Muscle of leg (tissue), 16 donors: ENCODE measurements around the gene TMEM38B. TPM values are rescaled to one million over a fixed set of nuclear protein-coding genes. Genes with fewer than 3 reads are reported as not detected.
A peak's percentile ranks its signal among the peaks of the same experiment; 100 is the strongest.

ENCODE experiments used
- DNase-seq: peaks from one replicate; pipeline ENCODE4 v3.0.0; 2013
- H3K27ac ChIP-seq: one replicate; pipeline ENCODE4 v1.5.1; 2013; ENCODE audit warnings: mild to moderate bottlenecking, low read length, control low read depth
- H3K27me3 ChIP-seq: one replicate; pipeline ENCODE4 v1.6.1; 2013; ENCODE audit warnings: low read length; ENCODE audit not compliant: control insufficient read depth, insufficient read depth
- H3K36me3 ChIP-seq: one replicate; pipeline ENCODE4 v1.6.1; 2013; ENCODE audit warnings: low read length; ENCODE audit not compliant: control insufficient read depth, insufficient read depth
- H3K4me1 ChIP-seq: one replicate; pipeline ENCODE4 v1.6.1; 2013; ENCODE audit warnings: low read length; ENCODE audit not compliant: control insufficient read depth, insufficient read depth
- H3K4me3 ChIP-seq: one replicate; pipeline ENCODE4 v1.5.1; 2013; ENCODE audit warnings: low read length, control low read depth
- H3K9me3 ChIP-seq: replicated peaks from 2 replicates; pipeline ENCODE4 v1.6.1; 2013; ENCODE audit warnings: low read depth, low read length; ENCODE audit not compliant: control insufficient read depth
- WGBS: methylation state at CpG from one replicate; pipeline ENCODE4 v1.1.5; 2013; ENCODE audit warnings: missing lambda C conversion rate; ENCODE audit not compliant: insufficient coverage; 5-methylcytosine and 5-hydroxymethylcytosine counted together
- long read RNA-seq, 11 donors: transcript quantifications; one replicate each; lab custom pipeline, GENCODE V29; 2026
- polyA plus RNA-seq, 8 donors: library from polyadenylated mRNA; unstranded; fragments of 120-200 nt; gene quantifications; one replicate each; pipeline versions ENCODE4 v1.2.1 to v1.2.3, GENCODE V29; 2013; ENCODE audit warnings: inconsistent platforms in 1 of 8, low replicate concordance in 1 of 8; ENCODE audit not compliant: insufficient read length in 8 of 8, insufficient read depth in 1 of 8
- total RNA-seq: library from RNA; stranded (reverse); fragments of 120-200 nt; gene quantifications from one replicate; pipeline ENCODE4 v1.2.4, GENCODE V29; 2013

TMEM38B gene
- total RNA-seq, result 79.4 TPM
- 10 to 100 TPM; 42.2 to 75.1 (median 51.7) TPM for polyA plus RNA-seq
- long read RNA-seq, donor 1, transcript TMEM38B-202 (6 exons, 3,525 nt), result major isoform, 5 of 5 reads
- long read RNA-seq, donor 1, partial matches to known transcripts, result 0 of 5 reads
- long read RNA-seq, donor 1, other reads (novel, unspliced or antisense), result 0 of 5 reads
- long read RNA-seq, donor 2, partial matches to known transcripts, result 0 of 1 reads
- long read RNA-seq, donor 2, other reads (novel, unspliced or antisense), result 0 of 1 reads
- long read RNA-seq, donor 3, transcript TMEM38B-202 (6 exons, 3,525 nt), result major isoform, 29 of 29 reads
- long read RNA-seq, donor 3, partial matches to known transcripts, result 0 of 29 reads
- long read RNA-seq, donor 3, other reads (novel, unspliced or antisense), result 0 of 29 reads
- long read RNA-seq, donor 4, transcript TMEM38B-202 (6 exons, 3,525 nt), result major isoform, 15 of 20 reads
- long read RNA-seq, donor 4, partial matches to known transcripts, result 5 of 20 reads
- long read RNA-seq, donor 4, other reads (novel, unspliced or antisense), result 0 of 20 reads
- long read RNA-seq, donor 5, transcript TMEM38B-202 (6 exons, 3,525 nt), result major isoform, 26 of 55 reads
- long read RNA-seq, donor 5, partial matches to known transcripts, result 29 of 55 reads
- long read RNA-seq, donor 5, other reads (novel, unspliced or antisense), result 0 of 55 reads
- long read RNA-seq, donor 6, transcript TMEM38B-202 (6 exons, 3,525 nt), result major isoform, 37 of 66 reads
- long read RNA-seq, donor 6, partial matches to known transcripts, result 23 of 66 reads
- long read RNA-seq, donor 6, other reads (novel, unspliced or antisense), result 6 of 66 reads
- long read RNA-seq, donor 7, transcript TMEM38B-202 (6 exons, 3,525 nt), result major isoform, 17 of 22 reads
- long read RNA-seq, donor 7, partial matches to known transcripts, result 5 of 22 reads
- long read RNA-seq, donor 7, other reads (novel, unspliced or antisense), result 0 of 22 reads
- long read RNA-seq, donor 8, transcript TMEM38B-202 (6 exons, 3,525 nt), result major isoform, 19 of 19 reads
- long read RNA-seq, donor 8, partial matches to known transcripts, result 0 of 19 reads
- long read RNA-seq, donor 8, other reads (novel, unspliced or antisense), result 0 of 19 reads
- long read RNA-seq, donor 9, transcript TMEM38B-202 (6 exons, 3,525 nt), result major isoform, 17 of 22 reads
- long read RNA-seq, donor 9, partial matches to known transcripts, result 5 of 22 reads
- long read RNA-seq, donor 9, other reads (novel, unspliced or antisense), result 0 of 22 reads
- long read RNA-seq, donor 10, transcript TMEM38B-202 (6 exons, 3,525 nt), result major isoform, 19 of 27 reads
- long read RNA-seq, donor 10, partial matches to known transcripts, result 0 of 27 reads
- long read RNA-seq, donor 10, other reads (novel, unspliced or antisense), result 8 of 27 reads
- long read RNA-seq, donor 11, transcript TMEM38B-202 (6 exons, 3,525 nt), result major isoform, 21 of 21 reads
- long read RNA-seq, donor 11, partial matches to known transcripts, result 0 of 21 reads
- long read RNA-seq, donor 11, other reads (novel, unspliced or antisense), result 0 of 21 reads

GRCh38 chr9:105694190-105694847, at the start of gene TMEM38B:
TMEM38B (plus strand) TSS chr9:105694541; CDS start chr9:105694661, 120 bp downstream.
- Histone ChIP-seq H3K4me1 (peaks cover 6% of the 10 kb centered on the region), H3K9me3 (no peaks in the 10 kb centered on the region), H3K4me3 (peak within 1 kb of the TSS; percentile 85), H3K36me3 (no peaks in the 10 kb centered on the region), H3K27me3 (peaks cover 17% of the 10 kb centered on the region), H3K27ac (peak within 1 kb of the TSS; percentile 86)
- WGBS, result under 1% methylated on average over 57 of the region's 65 CpGs
- peak; percentile 93 for DNase-seq

- H3K4me1 ChIP-seq, result peaks cover 8% of the 10 kb centered on the region
- H3K36me3 ChIP-seq, result no peaks in the 10 kb centered on the region
- no peak for DNase-seq
- WGBS, result 56% methylated on average over 4 of the region's 7 CpGs
- H3K4me3 ChIP-seq, result no peak overlapping the region
- H3K9me3 ChIP-seq, result peaks cover 6% of the 10 kb centered on the region
- peak overlapping the region; percentile 0 for H3K27ac ChIP-seq
- no peaks in the 10 kb centered on the region for H3K27me3 ChIP-seq
Observed at GRCh38 chr9:105646879-105647594, 47.3 kb upstream of the TMEM38B start.

GRCh38 chr9:105647595-105648349, 46.6 kb upstream of the TMEM38B start:
- no peaks in the 10 kb centered on the region for H3K36me3 ChIP-seq
- peak; percentile 74 for DNase-seq
- no peak overlapping the region for H3K4me3 ChIP-seq
- no peaks in the 10 kb centered on the region for H3K27me3 ChIP-seq
- peaks cover 2% of the 10 kb centered on the region for H3K9me3 ChIP-seq
- 66% methylated on average over 5 of the region's 12 CpGs for WGBS
- peaks cover 8% of the 10 kb centered on the region for H3K4me1 ChIP-seq
- H3K27ac ChIP-seq, result peak overlapping the region; percentile 0

- H3K4me1 ChIP-seq, result peaks cover 14% of the 10 kb centered on the region
- no peak overlapping the region for H3K27ac ChIP-seq
- H3K36me3 ChIP-seq, result no peaks in the 10 kb centered on the region
- WGBS, result 67% methylated on average over 1 of the region's 4 CpGs
- H3K9me3 ChIP-seq, result no peaks in the 10 kb centered on the region
- no peak overlapping the region for H3K4me3 ChIP-seq
- no peak for DNase-seq
- H3K27me3 ChIP-seq, result peaks cover 5% of the 10 kb centered on the region
Observed at GRCh38 chr9:105651806-105652205, 42.5 kb upstream of the TMEM38B start.

- H3K27ac ChIP-seq, result peak overlapping the region; percentile 38
- H3K4me1 ChIP-seq, result peaks cover 8% of the 10 kb centered on the region
- no peaks in the 10 kb centered on the region for H3K9me3 ChIP-seq
- peak overlapping the region; percentile 55 for H3K4me3 ChIP-seq
- H3K36me3 ChIP-seq, result peaks cover 2% of the 10 kb centered on the region
- WGBS, result under 1% methylated on average over 68 of the region's 75 CpGs
- DNase-seq, result peak; percentile 48
- H3K27me3 ChIP-seq, result peaks cover 6% of the 10 kb centered on the region
Observed at GRCh38 chr9:105656131-105656921, 38.0 kb upstream of the TMEM38B start.

- no CpG with 5 or more reads among the region's 2 CpGs for WGBS
- Histone ChIP-seq H3K9me3 (no peaks in the 10 kb centered on the region), H3K36me3 (peaks cover 2% of the 10 kb centered on the region), H3K27ac (no peak overlapping the region), H3K4me3 (no peak overlapping the region), H3K4me1 (peaks cover 8% of the 10 kb centered on the region), H3K27me3 (peaks cover 6% of the 10 kb centered on the region)
- no peak for DNase-seq
Observed at GRCh38 chr9:105658351-105658750, 36.0 kb upstream of the TMEM38B start.

- Histone ChIP-seq H3K27ac (no peak overlapping the region), H3K4me1 (peaks cover 5% of the 10 kb centered on the region), H3K36me3 (peaks cover 2% of the 10 kb centered on the region), H3K27me3 (peaks cover 6% of the 10 kb centered on the region), H3K4me3 (no peak overlapping the region), H3K9me3 (no peaks in the 10 kb centered on the region)
- 80% methylated on average over 4 of the region's 4 CpGs for WGBS
- no peak for DNase-seq
Observed at GRCh38 chr9:105661011-105661410, 33.3 kb upstream of the TMEM38B start.
